Breast epithelium (tissue), 4 donors: Measurements from ENCODE around the gene SPARCL1. TPM values are rescaled to one million over a fixed set of nuclear protein-coding genes. Genes with fewer than 3 reads are reported as not detected.

Experiments
- DNase-seq, 2 donors: peaks; one replicate each; pipeline ENCODE4 v3.0.0-alpha.2; 2019; ENCODE audit warnings: low spot score in 2 of 2
- H3K27ac ChIP-seq, 2 donors: fragments of 200-600 bp; sonication (generic) in 1 of 2; one replicate each; pipeline ENCODE4 v1.5.1; 2016 to 2019; ENCODE audit warnings: mild to moderate bottlenecking in 1 of 2
- H3K27me3 ChIP-seq, 2 donors: fragments of 200-600 bp; sonication (generic) in 1 of 2; one replicate each; pipeline versions ENCODE4 v1.5.1 to v1.6.0; 2017 to 2019; ENCODE audit warnings: control low read depth in 1 of 2, mild to moderate bottlenecking in 1 of 2
- H3K36me3 ChIP-seq: fragments of 200-600 bp; one replicate; pipeline ENCODE4 v1.5.1; 2019
- H3K4me1 ChIP-seq, 2 donors: fragments of 200-600 bp; sonication (generic); one replicate each; pipeline ENCODE4 v1.5.1; 2016 to 2019; ENCODE audit warnings: control low read depth in 1 of 2
- H3K4me3 ChIP-seq, 3 donors: fragments of 200-600 bp; sonication (generic); 1 replicate in 2 of 3; 2 replicates in 1 of 3; pipeline ENCODE4 v1.5.1; 2016 to 2019; ENCODE audit warnings: mild to moderate bottlenecking in 3 of 3, moderate library complexity in 2 of 3
- H3K9me3 ChIP-seq, 2 donors: fragments of 200-600 bp; sonication (generic) in 1 of 2; one replicate each; pipeline ENCODE4 v1.5.1; 2016 to 2019; ENCODE audit warnings: control low read depth in 1 of 2
- POLR2A ChIP-seq: fragments of 450-650 bp; IDR thresholded peaks from one replicate; pipeline ENCODE4 v1.6.1; 2016; ENCODE audit warnings: antibody characterized with exemption, mild to moderate bottlenecking, moderate library complexity
- POLR2AphosphoS5 ChIP-seq, 3 donors: sonication (generic); formaldehyde crosslinking; IDR thresholded peaks; one replicate each; pipeline ENCODE4 v1.6.1; 2017; ENCODE audit warnings: antibody characterized with exemption in 3 of 3
- intact Hi-C: fragments of 100-400 bp; cut with DNase I; formaldehyde crosslinking; loops from one replicate; pipeline ENCODE4 v1.15.1; 2023; ENCODE audit warnings: low total_unique reads
- total RNA-seq, 3 donors: library from RNA; depleted of rRNA; stranded (reverse); fragments of >200 nt; gene quantifications; one replicate each; pipeline ENCODE4 v1.1.0, GENCODE V29; 2016
- TF ChIP-seq, protein P1 (sequence below), 3 donors: fragments of 450-650 bp; IDR thresholded peaks; one replicate each; pipeline ENCODE4 v1.5.1; 2016 to 2017; ENCODE audit warnings: antibody characterized with exemption in 3 of 3, mild to moderate bottlenecking in 3 of 3, moderate library complexity in 3 of 3

Gene SPARCL1
- total RNA-seq, 3 donors from 2014 or later = 368 to 408 (median 371) TPM

DNA sequence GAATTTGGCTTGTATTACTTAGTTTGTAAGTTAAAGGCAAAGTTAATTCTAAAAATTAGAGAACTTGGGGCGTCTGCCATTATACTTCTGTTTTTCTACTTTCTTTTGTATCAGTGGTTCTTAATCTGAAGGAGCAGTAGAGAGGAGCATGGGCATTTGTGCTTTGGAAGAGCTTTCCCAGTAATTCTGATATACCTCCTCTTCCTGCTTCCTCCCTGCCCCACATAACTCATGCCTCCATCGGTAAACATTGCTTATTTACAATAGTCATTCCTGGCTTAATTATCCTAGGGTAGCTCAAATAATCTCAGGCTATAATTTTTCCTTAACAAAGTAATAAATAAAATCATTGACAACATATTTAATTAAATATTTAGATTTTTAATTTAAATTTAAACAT, 37.1 kb upstream of the SPARCL1 start:
- no peak for TF ChIP-seq POLR2AphosphoS5 (IDR thresholded peaks at IDR 0.05)
- TF ChIP-seq, protein P1, sequence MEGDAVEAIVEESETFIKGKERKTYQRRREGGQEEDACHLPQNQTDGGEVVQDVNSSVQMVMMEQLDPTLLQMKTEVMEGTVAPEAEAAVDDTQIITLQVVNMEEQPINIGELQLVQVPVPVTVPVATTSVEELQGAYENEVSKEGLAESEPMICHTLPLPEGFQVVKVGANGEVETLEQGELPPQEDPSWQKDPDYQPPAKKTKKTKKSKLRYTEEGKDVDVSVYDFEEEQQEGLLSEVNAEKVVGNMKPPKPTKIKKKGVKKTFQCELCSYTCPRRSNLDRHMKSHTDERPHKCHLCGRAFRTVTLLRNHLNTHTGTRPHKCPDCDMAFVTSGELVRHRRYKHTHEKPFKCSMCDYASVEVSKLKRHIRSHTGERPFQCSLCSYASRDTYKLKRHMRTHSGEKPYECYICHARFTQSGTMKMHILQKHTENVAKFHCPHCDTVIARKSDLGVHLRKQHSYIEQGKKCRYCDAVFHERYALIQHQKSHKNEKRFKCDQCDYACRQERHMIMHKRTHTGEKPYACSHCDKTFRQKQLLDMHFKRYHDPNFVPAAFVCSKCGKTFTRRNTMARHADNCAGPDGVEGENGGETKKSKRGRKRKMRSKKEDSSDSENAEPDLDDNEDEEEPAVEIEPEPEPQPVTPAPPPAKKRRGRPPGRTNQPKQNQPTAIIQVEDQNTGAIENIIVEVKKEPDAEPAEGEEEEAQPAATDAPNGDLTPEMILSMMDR (IDR thresholded peaks at IDR 0.05) = no peak
- TF ChIP-seq POLR2A = no peak
- no peaks in the 10 kb centered on the region for H3K9me3 ChIP-seq
- no peaks in the 10 kb centered on the region for H3K4me1 ChIP-seq
- H3K36me3 ChIP-seq = no peaks in the 10 kb centered on the region
- intact Hi-C loops = no loop called here
- H3K4me3 ChIP-seq = no peak overlapping the region
- no peaks in the 10 kb centered on the region for H3K27me3 ChIP-seq
- no peak for DNase-seq
- H3K27ac ChIP-seq = peak overlapping the region in 1 of 2 donors; percentile 8

- TF ChIP-seq, protein P1 (IDR thresholded peaks at IDR 0.05) = no peak
- TF ChIP-seq POLR2AphosphoS5 (IDR thresholded peaks at IDR 0.05) (no peak), POLR2A (no peak)
- Histone ChIP-seq H3K4me1 (no peaks in the 10 kb centered on the region), H3K4me3 (no peak overlapping the region), H3K9me3 (no peaks in the 10 kb centered on the region), H3K27ac (peak overlapping the region in 1 of 2 donors; percentile 8), H3K27me3 (no peaks in the 10 kb centered on the region), H3K36me3 (no peaks in the 10 kb centered on the region)
- no peak for DNase-seq
- intact Hi-C loops = no loop called here
These were observed 36.6 kb upstream of the SPARCL1 start for GRCh38 chr4:87565746-87566145.

- Histone ChIP-seq H3K27ac (no peak overlapping the region), H3K9me3 (no peaks in the 10 kb centered on the region), H3K36me3 (no peaks in the 10 kb centered on the region), H3K27me3 (no peaks in the 10 kb centered on the region), H3K4me3 (no peak overlapping the region), H3K4me1 (no peaks in the 10 kb centered on the region)
- no peak for TF ChIP-seq POLR2AphosphoS5 (IDR thresholded peaks at IDR 0.05)
- TF ChIP-seq POLR2A = no peak
- TF ChIP-seq, protein P1 (IDR thresholded peaks at IDR 0.05) = no peak
- intact Hi-C loops = no loop called here
- DNase-seq = no peak
These were observed 31.6 kb upstream of the SPARCL1 start for GRCh38 chr4:87560802-87561201.

GRCh38 chr4:87559090-87559837, 30.1 kb upstream of the SPARCL1 start:
- peak in 1 of 2 donors; percentile 35 for DNase-seq
- Histone ChIP-seq H3K36me3 (no peaks in the 10 kb centered on the region), H3K4me1 (no peaks in the 10 kb centered on the region), H3K27me3 (no peaks in the 10 kb centered on the region), H3K9me3 (no peaks in the 10 kb centered on the region), H3K27ac (peak overlapping the region in 1 of 2 donors; percentile 55), H3K4me3 (no peak overlapping the region)
- TF ChIP-seq POLR2A = no peak
- intact Hi-C loops = no loop called here

DNA sequence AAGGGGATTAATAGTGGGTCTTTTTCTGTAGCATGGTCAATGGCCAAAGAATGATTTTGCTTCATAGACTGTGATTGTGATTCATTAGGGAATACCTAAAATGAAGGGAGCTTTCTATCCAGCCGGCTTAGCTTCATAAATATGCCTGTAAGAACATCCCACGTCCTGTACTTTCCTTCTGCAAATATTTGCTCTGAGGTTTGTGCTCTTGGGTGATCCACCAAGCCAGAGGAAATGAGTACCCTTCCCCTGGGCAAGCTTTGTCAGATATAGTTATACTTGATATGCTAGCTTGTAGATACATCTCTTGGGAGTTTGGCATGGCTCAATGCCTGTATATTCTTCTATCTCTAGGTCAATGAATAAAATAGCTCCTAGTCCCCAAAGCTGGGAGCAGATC, 28.2 kb upstream of the SPARCL1 start:
- TF ChIP-seq POLR2AphosphoS5 (IDR thresholded peaks at IDR 0.05) = no peak
- TF ChIP-seq POLR2A = no peak
- TF ChIP-seq, protein P1 (IDR thresholded peaks at IDR 0.05) = no peak
- Histone ChIP-seq H3K4me3 (no peak overlapping the region), H3K9me3 (no peaks in the 10 kb centered on the region), H3K27me3 (no peaks in the 10 kb centered on the region), H3K27ac (no peak overlapping the region), H3K36me3 (no peaks in the 10 kb centered on the region), H3K4me1 (no peaks in the 10 kb centered on the region)
- DNase-seq = no peak
- intact Hi-C loops = no loop called here
